Stimulated activated naive CD4-positive, alpha-beta T cell (primary cell): ENCODE results near the gene USP43.

Source experiments
- DNase-seq, 6 experiments: peaks; one replicate each; lab custom pipeline; 2025; lab: John Stamatoyannopoulos, UW

USP43 gene

GRCh38 chr17:9666461-9667050 is 21.2 kb downstream of the USP43 start:
- DNase-seq, result no peak

- DNase-seq, result no peak
Observed at GRCh38 chr17:9668517-9668916, 23.2 kb downstream of the USP43 start.

GRCh38 chr17:9669551-9670008 is 24.3 kb downstream of the USP43 start:
- no peak for DNase-seq

- no peak for DNase-seq
Observed at GRCh38 chr17:9670596-9670995, 25.3 kb downstream of the USP43 start.

GRCh38 chr17:9671559-9671958 is 26.2 kb downstream of the USP43 start:
- DNase-seq, result no peak

- DNase-seq, result no peak
Observed at GRCh38 chr17:9672266-9672665, 26.9 kb downstream of the USP43 start.

- no peak for DNase-seq
Observed at GRCh38 chr17:9672691-9673090, 27.4 kb downstream of the USP43 start.

- DNase-seq, result no peak
Observed at GRCh38 chr17:9676084-9676483, 30.8 kb downstream of the USP43 start.

- no peak for DNase-seq
Observed at GRCh38 chr17:9676820-9677310, 31.5 kb downstream of the USP43 start.

GRCh38 chr17:9677411-9677810 is 32.1 kb downstream of the USP43 start:
- DNase-seq, result no peak

- no peak for DNase-seq
Observed at GRCh38 chr17:9677896-9678295, 32.6 kb downstream of the USP43 start.

- DNase-seq, result no peak
Observed at GRCh38 chr17:9684955-9685621, 39.8 kb downstream of the USP43 start.

- no peak for DNase-seq
Observed at GRCh38 chr17:9693755-9694154, 48.4 kb downstream of the USP43 start.

- no peak for DNase-seq
Observed at GRCh38 chr17:9696279-9697044, 51.1 kb downstream of the USP43 start.

- no peak for DNase-seq
Observed at GRCh38 chr17:9700136-9700535, 54.8 kb downstream of the USP43 start.

GRCh38 chr17:9700754-9701476 is 55.6 kb downstream of the USP43 start:
- no peak for DNase-seq

- no peak for DNase-seq
Observed at GRCh38 chr17:9702482-9702881, 57.2 kb downstream of the USP43 start.

- no peak for DNase-seq
Observed at GRCh38 chr17:9702914-9703780, 57.8 kb downstream of the USP43 start.

- no peak for DNase-seq
Observed at GRCh38 chr17:9703781-9704082, 58.4 kb downstream of the USP43 start.

GRCh38 chr17:9705745-9706144 is 60.4 kb downstream of the USP43 start:
- DNase-seq, result no peak

GRCh38 chr17:9707948-9708347 is 62.6 kb downstream of the USP43 start:
- DNase-seq, result no peak

- DNase-seq, result no peak
Observed at GRCh38 chr17:9714801-9715200, 69.5 kb downstream of the USP43 start.
